BJ (cell line): Measurements from ENCODE around the gene AEBP2. TPM values are rescaled to one million over a fixed set of nuclear protein-coding genes. Genes with fewer than 3 reads are reported as not detected.

Experiments
- CTCF ChIA-PET: fragments of 350-600 bp; formaldehyde crosslinking; extraction: SDS; loops from one replicate; lab custom pipeline; 2021; ENCODE audit warnings: antibody characterized with exemption, inconsistent platforms; lab: Yijun Ruan, JAX
- POLR2A ChIA-PET: fragments of 300-600 bp; sonication (Branson Sonifier 250); formaldehyde crosslinking; extraction: SDS; loops from one replicate; lab custom pipeline; 2021; ENCODE audit warnings: antibody characterized with exemption; lab: Charles Lee
- DNase-seq: peaks from one replicate; pipeline ENCODE4 v3.0.0-alpha.2; 2011; ENCODE audit warnings: low read depth
- H3K27me3 ChIP-seq: 2 replicates; pipeline ENCODE4 v1.6.0; 2011; ENCODE audit warnings: low read length; ENCODE audit not compliant: control insufficient read depth, insufficient read depth
- H3K36me3 ChIP-seq: 2 replicates; pipeline ENCODE4 v1.5.1; 2011; ENCODE audit warnings: low read length; ENCODE audit not compliant: control insufficient read depth, insufficient read depth
- H3K4me3 ChIP-seq: 2 replicates; pipeline ENCODE4 v1.5.1; 2011; ENCODE audit warnings: low read depth, mild to moderate bottlenecking, control low read depth, low read length
- polyA plus RNA-seq: library from polyadenylated mRNA; depleted of rRNA; stranded (reverse); fragments of >200 nt; gene quantifications from 2 replicates; pipeline ENCODE4 v1.2.3, GENCODE V29; 2011
- TF ChIP-seq, protein P1 (sequence below): IDR thresholded peaks from 2 replicates; pipeline ENCODE4 v1.5.1; 2011; ENCODE audit warnings: low read depth, mild to moderate bottlenecking, control low read depth, inconsistent platforms, low read length, moderate library complexity; ENCODE audit not compliant: insufficient read depth

Gene AEBP2
- polyA plus RNA-seq, 1 experiment: 6.3 TPM

DNA sequence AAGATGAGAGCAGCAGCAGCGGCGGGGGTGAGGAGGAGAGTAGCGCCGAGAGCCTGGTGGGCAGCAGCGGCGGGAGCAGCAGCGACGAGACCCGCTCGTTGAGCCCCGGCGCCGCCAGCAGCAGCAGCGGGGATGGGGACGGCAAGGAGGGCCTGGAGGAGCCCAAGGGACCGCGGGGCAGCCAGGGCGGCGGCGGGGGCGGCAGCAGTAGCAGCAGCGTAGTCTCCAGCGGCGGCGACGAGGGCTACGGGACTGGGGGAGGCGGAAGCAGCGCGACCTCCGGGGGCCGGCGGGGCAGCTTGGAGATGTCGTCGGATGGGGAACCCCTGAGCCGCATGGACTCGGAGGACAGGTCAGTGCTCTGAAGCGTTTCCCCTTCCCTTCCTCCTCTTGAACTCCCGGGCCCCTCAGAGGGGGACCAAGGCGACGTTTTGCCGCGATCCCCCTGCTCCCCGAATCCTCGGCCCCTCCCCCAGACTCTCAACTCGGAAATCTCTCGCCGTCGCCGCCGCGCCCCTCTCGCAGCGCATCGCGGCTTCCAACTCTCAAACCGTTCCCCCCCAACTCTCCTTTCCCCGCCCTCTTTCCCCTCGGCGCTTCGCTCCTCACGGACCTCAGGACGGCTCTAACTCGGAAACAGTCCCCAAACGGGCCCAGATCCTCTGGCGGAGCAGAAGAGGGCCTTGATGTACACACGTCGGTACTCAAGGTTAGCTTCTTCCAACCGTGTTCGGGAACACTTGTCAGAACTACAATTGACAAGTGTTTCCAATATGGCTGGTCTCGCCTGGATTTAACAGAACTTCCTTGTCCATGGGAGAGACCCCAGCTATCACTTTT lies 947 bp downstream of the AEBP2 start:
- DNase-seq: no peak
- no peaks in the 10 kb centered on the region for H3K27me3 ChIP-seq
- peak overlapping the region; percentile 100 for H3K4me3 ChIP-seq
- POLR2A ChIA-PET: no interaction called here
- no peaks in the 10 kb centered on the region for H3K36me3 ChIP-seq
- CTCF ChIA-PET: no interaction called here
- TF ChIP-seq, protein P1, sequence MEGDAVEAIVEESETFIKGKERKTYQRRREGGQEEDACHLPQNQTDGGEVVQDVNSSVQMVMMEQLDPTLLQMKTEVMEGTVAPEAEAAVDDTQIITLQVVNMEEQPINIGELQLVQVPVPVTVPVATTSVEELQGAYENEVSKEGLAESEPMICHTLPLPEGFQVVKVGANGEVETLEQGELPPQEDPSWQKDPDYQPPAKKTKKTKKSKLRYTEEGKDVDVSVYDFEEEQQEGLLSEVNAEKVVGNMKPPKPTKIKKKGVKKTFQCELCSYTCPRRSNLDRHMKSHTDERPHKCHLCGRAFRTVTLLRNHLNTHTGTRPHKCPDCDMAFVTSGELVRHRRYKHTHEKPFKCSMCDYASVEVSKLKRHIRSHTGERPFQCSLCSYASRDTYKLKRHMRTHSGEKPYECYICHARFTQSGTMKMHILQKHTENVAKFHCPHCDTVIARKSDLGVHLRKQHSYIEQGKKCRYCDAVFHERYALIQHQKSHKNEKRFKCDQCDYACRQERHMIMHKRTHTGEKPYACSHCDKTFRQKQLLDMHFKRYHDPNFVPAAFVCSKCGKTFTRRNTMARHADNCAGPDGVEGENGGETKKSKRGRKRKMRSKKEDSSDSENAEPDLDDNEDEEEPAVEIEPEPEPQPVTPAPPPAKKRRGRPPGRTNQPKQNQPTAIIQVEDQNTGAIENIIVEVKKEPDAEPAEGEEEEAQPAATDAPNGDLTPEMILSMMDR: no peak

DNA sequence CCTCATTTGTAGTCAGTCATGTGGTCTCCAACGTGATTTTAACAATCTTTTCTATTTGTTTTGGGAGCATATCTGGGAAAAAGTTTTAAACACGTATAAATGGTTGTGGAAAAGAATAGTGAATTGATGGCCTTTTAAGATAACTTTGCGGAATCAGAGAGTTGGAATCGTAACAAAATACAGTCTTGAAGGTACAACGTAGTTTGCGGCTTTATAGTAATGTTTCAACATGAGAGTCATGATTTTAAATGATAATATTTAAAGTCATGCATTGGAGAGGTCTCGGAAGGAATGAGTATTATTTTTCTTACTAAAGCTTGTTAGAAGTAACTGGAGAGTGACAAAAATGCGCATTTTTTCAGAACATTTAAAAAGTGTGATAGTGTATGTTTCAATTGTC lies 1.6 kb downstream of the AEBP2 start:
- ChIA-PET CTCF (no interaction called here), POLR2A (no interaction called here)
- no peak for DNase-seq
- no peaks in the 10 kb centered on the region for H3K27me3 ChIP-seq
- H3K4me3 ChIP-seq: peak overlapping the region; percentile 100
- no peaks in the 10 kb centered on the region for H3K36me3 ChIP-seq
- TF ChIP-seq, protein P1: no peak

DNA sequence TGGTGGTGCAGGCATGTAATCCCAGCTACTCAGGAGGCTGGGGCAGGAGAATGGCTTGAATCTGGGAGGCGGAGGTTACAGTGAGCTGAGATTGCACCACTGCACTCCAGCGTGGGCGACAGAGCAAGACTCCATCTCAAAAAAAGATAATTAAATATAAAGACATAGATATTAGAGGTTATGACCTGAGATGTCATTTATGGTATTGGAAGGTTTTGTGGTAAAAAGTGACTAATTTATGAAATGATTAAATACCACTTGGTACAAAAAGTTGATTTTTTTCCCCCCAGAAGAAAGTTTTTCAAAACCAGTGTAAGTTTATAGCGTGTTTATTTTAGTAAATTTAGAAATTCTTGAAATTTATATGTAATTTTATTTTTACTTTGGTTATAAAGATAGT lies 4.3 kb downstream of the AEBP2 start:
- Histone ChIP-seq H3K36me3 (no peaks in the 10 kb centered on the region), H3K4me3 (no peak overlapping the region), H3K27me3 (no peaks in the 10 kb centered on the region)
- ChIA-PET CTCF (no interaction called here), POLR2A (interaction anchor here (0.6 kb wide), 1 partner anchor 39 kb away, joined by 4 read pairs; no protein-coding TSS in a partner anchor)
- TF ChIP-seq, protein P1: no peak
- no peak for DNase-seq

DNA sequence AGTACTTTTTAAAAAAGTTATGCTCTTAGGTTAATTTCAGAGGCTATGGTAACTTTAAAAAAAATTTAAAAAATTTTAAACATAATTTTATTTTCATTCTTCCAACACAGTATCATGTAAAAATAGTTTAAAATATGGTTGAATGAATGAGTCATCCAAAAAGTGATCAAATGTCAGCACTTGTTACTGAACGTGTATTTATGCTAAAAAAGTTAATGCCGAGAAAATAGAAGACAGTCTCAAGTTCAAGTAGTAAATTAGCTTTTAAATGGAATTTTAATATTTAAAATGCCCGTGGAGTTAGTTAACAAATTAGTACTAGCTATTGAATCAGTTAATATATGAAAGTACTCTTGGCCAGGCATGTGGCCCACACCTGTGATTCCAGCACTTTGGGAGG lies 4.8 kb downstream of the AEBP2 start:
- H3K36me3 ChIP-seq: no peaks in the 10 kb centered on the region
- H3K4me3 ChIP-seq: no peak overlapping the region
- H3K27me3 ChIP-seq: no peaks in the 10 kb centered on the region
- ChIA-PET POLR2A (no interaction called here), CTCF (no interaction called here)
- DNase-seq: no peak
- TF ChIP-seq, protein P1: no peak

DNA sequence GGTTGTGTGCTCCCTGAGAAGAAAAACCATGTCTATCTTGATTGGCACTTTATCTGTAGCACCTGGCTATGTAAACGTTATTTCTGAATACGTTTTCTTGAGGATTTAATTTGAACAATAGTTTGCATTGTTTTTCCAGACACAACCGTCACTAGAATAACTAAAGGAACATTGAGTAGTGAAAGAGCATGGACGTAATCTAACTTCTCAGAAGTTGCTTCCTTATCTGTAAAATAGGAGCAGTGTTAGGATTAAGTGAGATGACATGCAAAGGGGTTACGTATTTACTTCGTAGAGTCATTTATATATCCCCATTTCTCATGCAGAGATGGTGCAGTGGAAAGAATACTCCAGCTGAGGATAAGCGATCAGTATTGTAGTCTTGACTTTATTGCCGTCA lies 8.1 kb downstream of the AEBP2 start:
- H3K36me3 ChIP-seq: no peaks in the 10 kb centered on the region
- no peak for DNase-seq
- POLR2A ChIA-PET: no interaction called here
- TF ChIP-seq, protein P1: no peak
- H3K4me3 ChIP-seq: no peak overlapping the region
- CTCF ChIA-PET: no interaction called here
- H3K27me3 ChIP-seq: no peaks in the 10 kb centered on the region
